ENCODE measurements around the gene KIAA0825.
A peak's percentile ranks its signal among the peaks of the same experiment; 100 is the strongest.

DNA sequence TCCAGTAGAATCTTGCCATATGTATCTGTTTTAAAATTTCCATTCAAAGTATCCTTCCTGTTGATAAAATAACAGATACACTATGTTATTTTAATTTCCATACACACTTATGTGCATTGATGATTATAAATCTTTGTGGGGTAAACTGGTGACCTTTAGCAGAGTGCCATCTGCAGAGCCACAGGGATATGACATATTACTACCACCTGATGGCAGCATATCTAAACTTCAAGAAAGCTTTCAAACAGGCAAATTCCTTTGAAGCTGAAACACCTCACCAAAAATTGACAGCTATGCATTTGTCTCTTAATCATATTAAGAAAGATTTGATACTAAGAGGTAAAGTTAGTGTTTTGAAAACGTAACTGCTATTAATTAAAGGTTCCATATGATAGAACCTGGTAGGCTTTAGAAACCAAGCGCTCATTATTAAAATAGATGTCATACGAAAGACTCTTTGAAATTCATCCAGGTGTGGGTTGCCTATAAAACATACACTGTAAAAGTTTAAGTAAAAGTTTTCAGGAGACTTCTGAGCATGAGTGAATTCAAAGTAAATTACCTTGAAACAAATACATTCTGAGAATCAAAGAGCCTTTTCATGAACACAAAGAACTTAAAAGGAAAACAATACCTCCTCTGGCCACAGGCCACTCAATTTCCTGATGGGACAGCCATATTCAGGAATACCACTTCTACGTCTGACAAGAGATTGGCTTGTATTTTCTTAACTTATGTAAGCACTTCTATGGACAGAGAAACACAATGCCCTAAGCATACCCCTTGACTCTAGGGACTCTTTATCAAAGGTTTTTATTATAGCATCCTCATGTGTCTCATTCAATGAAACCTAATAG lies 93.3 kb downstream of the KIAA0825 start:
- TF ChIP-seq POLR2A (IDR thresholded peaks at IDR 0.05), result no peak
- peak; percentile 27 to 63 (median 56) for TF ChIP-seq CTCF (IDR thresholded peaks at IDR 0.05)

Measured in adrenal gland (tissue), 5 donors.